PFSK-1 (cell line): Measurements from ENCODE around the gene HIVEP2.

Experiments used
- FOXP2 ChIP-seq: optimal IDR thresholded peaks from 2 replicates; pipeline ENCODE3; 2011; ENCODE audit warnings: borderline replicate concordance, control low read depth, inconsistent platforms; ENCODE audit not compliant: insufficient read depth; ENCODE audit errors: extremely low read length, extremely low read depth
- POLR2AphosphoS5 ChIP-seq: IDR thresholded peaks from 2 replicates; pipeline ENCODE4 v1.6.1; 2012; ENCODE audit warnings: low read depth, mild to moderate bottlenecking, control low read depth, low read length, moderate library complexity
- SIN3A ChIP-seq: IDR thresholded peaks from 2 replicates; pipeline ENCODE4 v1.6.1; 2012; ENCODE audit warnings: mild to moderate bottlenecking, low read length, moderate library complexity, borderline replicate concordance; ENCODE audit not compliant: insufficient read depth
- TAF1 ChIP-seq: IDR thresholded peaks from 2 replicates; pipeline ENCODE4 v1.6.1; 2012; ENCODE audit warnings: low read length, control low read depth, borderline replicate concordance; ENCODE audit not compliant: insufficient read depth
- TF ChIP-seq, protein P1 (sequence below), 2 experiments: IDR thresholded peaks; 2 replicates each; pipeline versions ENCODE4 v1.6.1 to v1.8.0; 2011 to 2012; ENCODE audit warnings: low read depth in 2 of 2, low read length in 2 of 2, control low read depth in 1 of 2, inconsistent platforms in 1 of 2, mild to moderate bottlenecking in 1 of 2, moderate library complexity in 1 of 2; ENCODE audit not compliant: insufficient read depth in 1 of 2

Gene HIVEP2

DNA sequence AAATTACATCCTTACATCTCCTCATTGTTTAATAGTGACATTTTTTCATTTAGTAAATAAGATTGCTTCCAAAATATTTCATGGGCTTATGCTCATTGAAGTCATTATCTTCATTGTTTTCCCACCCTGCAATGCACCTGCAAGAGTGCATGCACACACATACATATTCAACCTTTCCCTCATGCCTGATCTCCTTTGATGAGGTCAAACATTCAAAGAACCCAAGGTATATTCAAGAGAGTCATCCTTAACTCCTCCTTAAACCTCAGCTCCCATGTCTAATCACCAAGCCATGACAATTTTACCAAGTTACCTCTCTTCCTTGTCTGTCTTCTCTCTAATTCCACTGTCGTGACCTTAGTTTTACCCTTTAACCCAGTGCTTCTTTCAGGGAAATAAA, 56.5 kb downstream of the HIVEP2 start:
- no peak for TF ChIP-seq FOXP2
- TF ChIP-seq SIN3A = no peak
- TF ChIP-seq, protein P1, sequence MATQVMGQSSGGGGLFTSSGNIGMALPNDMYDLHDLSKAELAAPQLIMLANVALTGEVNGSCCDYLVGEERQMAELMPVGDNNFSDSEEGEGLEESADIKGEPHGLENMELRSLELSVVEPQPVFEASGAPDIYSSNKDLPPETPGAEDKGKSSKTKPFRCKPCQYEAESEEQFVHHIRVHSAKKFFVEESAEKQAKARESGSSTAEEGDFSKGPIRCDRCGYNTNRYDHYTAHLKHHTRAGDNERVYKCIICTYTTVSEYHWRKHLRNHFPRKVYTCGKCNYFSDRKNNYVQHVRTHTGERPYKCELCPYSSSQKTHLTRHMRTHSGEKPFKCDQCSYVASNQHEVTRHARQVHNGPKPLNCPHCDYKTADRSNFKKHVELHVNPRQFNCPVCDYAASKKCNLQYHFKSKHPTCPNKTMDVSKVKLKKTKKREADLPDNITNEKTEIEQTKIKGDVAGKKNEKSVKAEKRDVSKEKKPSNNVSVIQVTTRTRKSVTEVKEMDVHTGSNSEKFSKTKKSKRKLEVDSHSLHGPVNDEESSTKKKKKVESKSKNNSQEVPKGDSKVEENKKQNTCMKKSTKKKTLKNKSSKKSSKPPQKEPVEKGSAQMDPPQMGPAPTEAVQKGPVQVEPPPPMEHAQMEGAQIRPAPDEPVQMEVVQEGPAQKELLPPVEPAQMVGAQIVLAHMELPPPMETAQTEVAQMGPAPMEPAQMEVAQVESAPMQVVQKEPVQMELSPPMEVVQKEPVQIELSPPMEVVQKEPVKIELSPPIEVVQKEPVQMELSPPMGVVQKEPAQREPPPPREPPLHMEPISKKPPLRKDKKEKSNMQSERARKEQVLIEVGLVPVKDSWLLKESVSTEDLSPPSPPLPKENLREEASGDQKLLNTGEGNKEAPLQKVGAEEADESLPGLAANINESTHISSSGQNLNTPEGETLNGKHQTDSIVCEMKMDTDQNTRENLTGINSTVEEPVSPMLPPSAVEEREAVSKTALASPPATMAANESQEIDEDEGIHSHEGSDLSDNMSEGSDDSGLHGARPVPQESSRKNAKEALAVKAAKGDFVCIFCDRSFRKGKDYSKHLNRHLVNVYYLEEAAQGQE (IDR thresholded peaks at IDR 0.05; ENCODE audit: insufficient read depth in 1 of 2, low read depth in 2 of 2, low read length in 2 of 2) = no peak
- TF ChIP-seq POLR2AphosphoS5 = no peak
- no peak for TF ChIP-seq TAF1

DNA sequence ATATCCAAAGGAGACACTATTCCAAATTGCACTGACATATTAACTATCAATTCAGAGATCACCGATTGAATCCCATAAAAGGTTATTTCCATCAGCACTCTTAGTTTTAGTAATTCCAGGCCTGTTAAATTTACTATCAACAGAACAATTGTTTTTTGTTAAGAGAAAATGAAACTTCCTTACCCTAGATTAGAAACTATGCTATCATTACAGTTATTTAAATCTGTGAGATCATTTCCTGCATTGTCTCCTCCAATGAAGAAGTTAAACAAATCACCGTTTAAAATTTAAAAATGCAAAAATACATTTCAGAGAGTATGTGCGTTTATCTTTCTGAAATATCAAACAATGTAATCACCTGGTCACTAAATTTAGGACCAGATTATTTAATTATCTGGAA, 57.5 kb downstream of the HIVEP2 start:
- TF ChIP-seq TAF1 = no peak
- TF ChIP-seq, protein P1 (IDR thresholded peaks at IDR 0.05; ENCODE audit: insufficient read depth in 1 of 2, low read depth in 2 of 2, low read length in 2 of 2) = no peak
- no peak for TF ChIP-seq POLR2AphosphoS5
- TF ChIP-seq FOXP2 = no peak
- TF ChIP-seq SIN3A = no peak

DNA sequence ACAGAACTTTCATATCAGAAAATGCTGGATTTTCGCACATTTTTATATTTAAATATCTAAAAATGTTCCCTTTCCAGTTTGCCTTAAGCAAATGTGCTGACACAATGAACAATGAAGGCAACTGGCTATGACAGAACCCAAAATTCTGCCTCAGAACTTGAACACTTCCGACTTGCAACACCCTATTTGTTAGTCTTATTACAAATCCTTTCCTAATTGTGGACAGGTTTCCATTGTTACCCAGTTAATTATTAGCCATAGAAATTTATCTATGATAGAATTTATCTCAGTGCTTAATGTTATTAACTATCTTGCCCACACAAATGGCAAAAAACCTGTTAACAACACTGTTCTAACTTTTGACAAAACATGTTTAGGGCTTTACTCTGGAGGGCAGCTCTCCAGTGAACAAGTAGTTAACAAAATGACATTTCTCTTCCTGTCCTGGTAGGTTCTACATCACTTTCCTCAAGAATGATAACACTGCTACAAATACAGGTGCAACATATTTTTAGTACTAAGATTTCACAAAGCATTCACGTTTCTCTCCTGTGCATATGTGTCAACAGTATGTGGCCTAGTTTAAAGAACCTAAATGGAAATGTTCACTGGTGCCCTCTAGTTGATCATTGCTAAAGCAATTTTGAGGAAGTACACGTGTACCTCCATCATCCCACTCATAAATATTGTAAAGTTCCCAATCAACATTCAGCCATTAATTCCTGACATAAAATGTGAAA, 58.4 kb downstream of the HIVEP2 start:
- TF ChIP-seq, protein P1 (IDR thresholded peaks at IDR 0.05; ENCODE audit: insufficient read depth in 1 of 2, low read depth in 2 of 2, low read length in 2 of 2) = no peak
- no peak for TF ChIP-seq FOXP2
- TF ChIP-seq POLR2AphosphoS5 = no peak
- TF ChIP-seq SIN3A = no peak
- no peak for TF ChIP-seq TAF1

DNA sequence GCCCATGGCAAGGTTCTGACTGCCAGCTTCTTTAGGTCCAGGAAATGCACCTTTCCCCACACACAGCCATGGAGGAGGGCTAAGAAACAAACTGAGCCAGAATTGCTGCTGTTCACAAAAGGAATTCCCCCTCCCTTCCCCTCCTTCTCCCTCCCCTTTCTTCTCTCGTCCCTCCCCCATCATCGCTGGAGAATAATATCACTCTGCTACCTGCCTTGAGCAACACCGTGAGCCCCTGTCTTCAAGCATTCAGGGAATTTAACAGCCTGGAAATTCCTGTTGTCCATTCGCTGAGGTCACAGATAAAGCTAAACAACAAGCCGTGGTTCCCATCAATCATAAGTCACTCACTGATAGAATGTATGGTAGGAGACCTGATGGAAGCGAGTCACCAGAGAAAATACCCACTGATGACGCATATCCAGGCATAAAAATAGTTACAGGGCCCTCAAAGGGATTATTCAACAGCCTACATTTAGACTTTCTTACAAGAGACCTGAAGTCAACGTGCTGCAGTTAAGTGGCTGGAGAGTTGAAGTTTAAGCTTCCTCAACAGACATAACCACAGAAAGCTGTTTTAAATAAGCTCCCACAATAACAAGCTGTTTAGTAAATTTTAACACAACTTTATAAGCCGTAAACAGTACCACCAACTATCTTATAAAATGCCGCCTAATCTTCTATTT, 59.7 kb downstream of the HIVEP2 start:
- no peak for TF ChIP-seq POLR2AphosphoS5
- no peak for TF ChIP-seq TAF1
- TF ChIP-seq, protein P1 (IDR thresholded peaks at IDR 0.05; ENCODE audit: insufficient read depth in 1 of 2, low read depth in 2 of 2, low read length in 2 of 2) = no peak
- TF ChIP-seq SIN3A = no peak
- TF ChIP-seq FOXP2 = no peak
